Measurements from ENCODE around the gene SIRPG.

The SIRPG gene

DNA sequence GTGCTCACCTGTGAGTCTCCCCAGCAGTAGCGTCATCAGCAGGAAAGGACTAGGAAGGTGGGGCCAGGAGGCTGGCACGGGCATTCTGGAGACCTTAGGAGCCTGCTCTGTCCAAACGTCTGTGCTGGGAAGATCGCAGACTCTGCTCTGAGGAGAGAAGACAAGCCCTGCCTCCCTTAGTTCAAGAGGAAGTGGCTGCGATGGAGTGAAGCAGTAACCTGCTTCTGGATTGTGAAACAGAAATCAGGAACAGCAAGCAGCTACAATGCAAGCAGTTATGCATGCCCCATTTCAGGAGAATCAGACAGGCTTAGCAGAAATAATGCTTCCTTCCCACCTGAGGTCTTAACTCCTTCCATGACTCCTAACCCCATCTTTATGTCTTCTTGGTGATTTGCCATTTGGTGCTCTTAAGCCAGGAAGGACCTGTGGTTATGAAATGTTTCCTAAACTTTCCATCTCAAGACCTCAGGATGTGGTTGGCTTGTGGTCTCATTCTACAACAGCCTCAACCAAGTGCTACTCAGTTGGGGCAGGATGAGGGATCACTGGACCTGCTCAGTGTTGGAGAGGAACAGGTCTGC, 37.6 kb downstream of the SIRPG start, which contains the start of gene SIRPB1:
TSS of gene SIRPB1 (minus strand) at position 149 of the 584 bp plus-strand sequence. CDS start at position 84, 65 bp downstream.
- TF ChIP-seq POLR2AphosphoS5 (IDR thresholded peaks at IDR 0.05; ENCODE audit: low read depth, low read length) (no peak), FOXP2 (optimal IDR thresholded peaks at IDR 0.05; ENCODE audit: borderline replicate concordance, extremely low read depth, extremely low read length, insufficient read depth) (no peak), REST (IDR thresholded peaks at IDR 0.05; ENCODE audit: insufficient read depth in 1 of 2, low read depth in 2 of 2, low read length in 2 of 2) (no peak), TAF1 (IDR thresholded peaks at IDR 0.05; ENCODE audit: borderline replicate concordance, insufficient read depth, low read length) (no peak), SIN3A (IDR thresholded peaks at IDR 0.05; ENCODE audit: borderline replicate concordance, insufficient read depth, low read length) (no peak)

GRCh38 chr20:1618954-1619540, 38.5 kb downstream of the SIRPG start:
- TF ChIP-seq POLR2AphosphoS5 (IDR thresholded peaks at IDR 0.05; ENCODE audit: low read depth, low read length) (no peak), SIN3A (IDR thresholded peaks at IDR 0.05; ENCODE audit: borderline replicate concordance, insufficient read depth, low read length) (no peak), TAF1 (IDR thresholded peaks at IDR 0.05; ENCODE audit: borderline replicate concordance, insufficient read depth, low read length) (no peak), FOXP2 (optimal IDR thresholded peaks at IDR 0.05; ENCODE audit: borderline replicate concordance, extremely low read depth, extremely low read length, insufficient read depth) (no peak), REST (IDR thresholded peaks at IDR 0.05; ENCODE audit: insufficient read depth in 1 of 2, low read depth in 2 of 2, low read length in 2 of 2) (no peak)

DNA sequence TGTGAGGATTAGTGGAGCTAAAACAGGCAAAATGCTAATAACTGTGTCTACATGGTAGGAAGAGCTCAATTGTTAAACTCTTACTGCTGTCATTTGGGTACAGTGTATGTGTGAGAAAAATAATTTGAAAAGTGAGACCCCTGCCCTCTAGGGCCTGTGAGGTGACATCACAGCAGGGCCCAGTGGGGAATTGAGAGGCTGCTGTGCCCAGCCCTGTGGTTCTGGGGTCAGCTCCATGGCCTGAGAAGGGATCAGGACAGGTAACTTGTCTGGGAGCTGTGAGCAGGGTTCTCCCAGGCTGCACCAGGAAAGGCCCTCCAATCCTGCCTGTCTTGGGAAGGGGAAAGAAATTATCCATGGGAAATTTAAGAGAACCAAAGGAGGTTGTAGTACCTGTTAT, 39.1 kb downstream of the SIRPG start:
- no peak for TF ChIP-seq REST (IDR thresholded peaks at IDR 0.05; ENCODE audit: insufficient read depth in 1 of 2, low read depth in 2 of 2, low read length in 2 of 2)
- no peak for TF ChIP-seq TAF1 (IDR thresholded peaks at IDR 0.05; ENCODE audit: borderline replicate concordance, insufficient read depth, low read length)
- no peak for TF ChIP-seq SIN3A (IDR thresholded peaks at IDR 0.05; ENCODE audit: borderline replicate concordance, insufficient read depth, low read length)
- no peak for TF ChIP-seq POLR2AphosphoS5 (IDR thresholded peaks at IDR 0.05; ENCODE audit: low read depth, low read length)
- no peak for TF ChIP-seq FOXP2 (optimal IDR thresholded peaks at IDR 0.05; ENCODE audit: borderline replicate concordance, extremely low read depth, extremely low read length, insufficient read depth)

DNA sequence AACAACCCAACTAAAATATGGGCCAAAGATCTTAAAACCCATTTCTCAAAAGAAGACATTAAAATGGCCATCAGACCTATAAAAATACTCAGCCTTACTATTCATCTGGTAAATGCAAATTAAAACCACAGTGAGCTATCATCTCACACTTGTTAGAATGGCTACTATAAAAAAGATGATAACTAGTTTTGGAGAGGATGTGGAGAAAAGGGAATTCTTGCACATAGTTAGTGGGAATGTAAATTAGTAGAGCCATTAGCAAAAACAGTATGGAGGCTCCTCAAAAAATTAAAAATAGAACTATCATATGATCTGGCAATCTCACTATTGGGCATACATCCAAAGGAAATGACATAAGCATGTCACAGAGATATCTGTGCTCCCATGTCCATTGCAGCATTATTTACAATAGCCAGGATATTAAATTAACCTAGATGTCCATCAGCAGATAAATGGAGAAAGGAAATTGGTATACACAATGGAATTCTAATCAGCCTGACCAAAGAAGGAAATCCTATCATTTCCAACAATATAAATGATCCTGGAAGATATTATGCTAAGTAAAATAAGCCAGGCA, 40.6 kb downstream of the SIRPG start:
- TF ChIP-seq TAF1 (IDR thresholded peaks at IDR 0.05; ENCODE audit: borderline replicate concordance, insufficient read depth, low read length) (0 out of 2 replicates have a peak, but pooled peaks have one; percentile 17), POLR2AphosphoS5 (IDR thresholded peaks at IDR 0.05; ENCODE audit: low read depth, low read length) (no peak), REST (IDR thresholded peaks at IDR 0.05; ENCODE audit: insufficient read depth in 1 of 2, low read depth in 2 of 2, low read length in 2 of 2) (0 out of 4 replicates have a peak, but pooled peaks of 1 of the 2 experiments have one; percentile 25)

Data from PFSK-1 (cell line).